ENCODE data around the gene CACNA1B. TPM values are rescaled to one million over a fixed set of nuclear protein-coding genes. Genes with fewer than 3 reads are reported as not detected.
"Not testable (repeated sequence)": the region's sequence is repeated elsewhere in the genome, so short reads cannot be mapped to it uniquely, and the experiment has no call there.

CACNA1B gene
- total RNA-seq, 1 experiment from 2014 or later: not detected

GRCh38 chr9:138139096-138139495 is 261.5 kb downstream of the CACNA1B start:
- not testable (repeated sequence) for DNase-seq (ENCODE audit: low spot score)

GRCh38 chr9:138140980-138141379 is 263.4 kb downstream of the CACNA1B start:
- not testable (repeated sequence) for DNase-seq (ENCODE audit: low spot score)

DNA sequence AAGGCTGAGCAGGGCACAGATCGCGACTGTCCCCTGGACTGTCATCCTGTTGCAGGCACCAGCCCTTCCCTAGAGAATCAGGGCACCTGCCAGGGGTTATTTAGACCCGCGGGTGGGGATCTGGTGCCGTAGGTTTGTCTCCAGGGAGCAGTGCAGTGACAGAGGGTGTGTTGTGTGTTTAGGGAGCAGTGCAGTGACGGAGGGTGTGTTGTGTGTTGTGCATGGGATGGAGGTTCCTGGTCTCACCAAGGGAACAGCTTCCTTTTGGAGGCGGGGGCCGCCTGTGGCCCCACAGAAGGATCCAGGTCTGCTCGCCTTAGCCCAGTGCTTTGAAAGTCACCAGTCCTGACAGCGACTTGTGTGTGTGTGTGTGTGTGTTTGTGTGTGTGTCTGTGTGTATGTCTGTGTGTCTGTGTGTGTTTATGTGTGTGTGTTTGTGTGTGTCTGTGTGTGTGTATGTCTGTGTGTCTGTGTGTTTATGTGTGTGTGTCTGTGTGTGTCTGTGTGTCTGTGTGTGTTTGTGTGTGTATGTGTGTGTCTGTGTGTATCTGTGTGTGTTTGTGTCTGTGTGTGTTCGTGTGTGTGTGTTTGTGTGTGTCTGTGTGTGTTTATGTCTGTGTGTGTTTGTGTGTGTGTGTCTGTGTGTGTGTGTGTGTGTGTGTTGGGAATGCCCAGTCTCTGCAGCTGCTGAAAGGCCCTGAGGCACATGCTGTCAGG is 265.1 kb downstream of the CACNA1B start:
- DNase-seq (ENCODE audit: low spot score): not testable (repeated sequence)

GRCh38 chr9:138143491-138143890 is 265.9 kb downstream of the CACNA1B start:
- DNase-seq (ENCODE audit: low spot score): not testable (repeated sequence)

DNA sequence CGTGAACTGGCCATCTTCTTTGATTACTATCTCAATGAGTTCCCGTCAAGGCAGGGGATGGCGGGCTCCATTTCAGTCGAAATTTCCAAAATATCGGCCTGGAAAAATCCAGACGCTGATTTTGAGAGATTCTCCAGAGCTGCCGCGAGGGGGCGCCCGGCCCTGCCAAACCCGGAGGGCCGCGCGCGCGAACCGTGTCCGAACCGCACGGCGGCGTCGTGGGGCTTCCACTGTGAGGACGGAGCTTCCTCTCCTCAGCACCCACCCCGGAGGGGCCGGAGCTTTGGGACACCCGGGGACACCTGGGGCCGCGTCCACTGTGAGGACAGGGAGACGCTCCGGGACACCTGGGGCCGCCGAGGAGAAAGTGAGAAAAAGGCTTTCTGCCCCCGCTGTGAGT is 270.0 kb downstream of the CACNA1B start:
- not testable (repeated sequence) for DNase-seq (ENCODE audit: low spot score)

DNA sequence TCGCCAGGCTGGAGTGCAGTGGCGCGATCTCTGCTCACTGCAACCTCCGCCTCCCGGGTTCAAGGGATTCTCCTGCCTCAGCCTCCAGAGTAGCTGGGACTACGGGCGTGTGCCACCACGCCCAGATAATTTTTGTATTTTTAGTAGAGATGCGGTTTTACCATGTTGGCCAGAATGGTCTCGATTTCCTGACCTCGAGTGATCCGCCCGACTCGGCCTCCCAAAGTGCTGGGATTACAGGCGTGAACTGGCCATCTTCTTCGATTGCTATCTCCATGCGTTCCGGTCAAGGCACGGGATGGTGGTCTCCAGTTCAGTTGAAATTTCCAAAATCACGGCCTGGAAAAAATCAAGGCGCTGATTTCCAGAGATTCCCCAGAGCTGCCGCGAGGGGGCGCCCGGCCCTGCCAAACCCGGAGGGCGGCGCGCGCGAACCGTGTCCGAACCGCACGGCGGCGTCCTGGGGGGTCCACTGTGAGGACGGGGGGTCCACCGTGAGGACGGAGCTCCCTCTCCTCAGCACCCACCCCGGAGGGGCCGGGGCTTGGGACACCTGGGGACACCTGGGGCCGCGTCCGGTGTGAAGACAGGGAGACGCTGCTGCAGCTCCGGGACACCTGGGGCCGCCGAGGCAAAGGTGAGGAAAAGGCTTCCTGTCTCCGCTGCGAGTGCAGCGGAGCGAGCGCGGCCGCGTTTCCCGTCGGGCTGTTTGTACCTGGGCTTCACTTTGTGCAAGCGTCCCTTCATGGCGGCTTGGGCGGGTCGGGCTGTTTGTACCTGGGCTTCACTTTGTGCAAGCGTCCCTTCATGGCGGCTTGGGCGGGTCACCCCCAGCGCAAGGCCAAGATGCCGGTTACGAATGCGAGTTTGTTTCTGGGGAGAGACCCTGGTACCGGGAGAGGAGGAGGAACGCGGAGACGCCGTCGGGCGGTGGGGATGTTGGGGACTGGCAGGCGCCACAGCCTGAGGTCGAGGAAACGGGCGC is 272.4 kb downstream of the CACNA1B start:
- not testable (repeated sequence) for DNase-seq (ENCODE audit: low spot score)

GRCh38 chr9:138155788-138156187 is 278.2 kb downstream of the CACNA1B start:
- DNase-seq (ENCODE audit: low spot score): not testable (repeated sequence)

GRCh38 chr9:138166793-138167192 is 289.2 kb downstream of the CACNA1B start:
- not testable (repeated sequence) for DNase-seq (ENCODE audit: low spot score)
